ENCODE results near the gene NAGPA.

- TF ChIP-seq CTCF (IDR thresholded peaks at IDR 0.05; ENCODE audit: insufficient read depth, low read length) (peak; percentile 68), POLR2AphosphoS5 (IDR thresholded peaks at IDR 0.05; ENCODE audit: low read depth) (no peak), REST (IDR thresholded peaks at IDR 0.05; ENCODE audit: insufficient replicate concordance, low read depth) (no peak), GABPA (IDR thresholded peaks at IDR 0.05; ENCODE audit: low read depth) (no peak)
These were observed 22.6 kb upstream of the NAGPA start for GRCh38 chr16:5056352-5056751.
